Measurements from ENCODE around the gene HEXIM2.

DNA sequence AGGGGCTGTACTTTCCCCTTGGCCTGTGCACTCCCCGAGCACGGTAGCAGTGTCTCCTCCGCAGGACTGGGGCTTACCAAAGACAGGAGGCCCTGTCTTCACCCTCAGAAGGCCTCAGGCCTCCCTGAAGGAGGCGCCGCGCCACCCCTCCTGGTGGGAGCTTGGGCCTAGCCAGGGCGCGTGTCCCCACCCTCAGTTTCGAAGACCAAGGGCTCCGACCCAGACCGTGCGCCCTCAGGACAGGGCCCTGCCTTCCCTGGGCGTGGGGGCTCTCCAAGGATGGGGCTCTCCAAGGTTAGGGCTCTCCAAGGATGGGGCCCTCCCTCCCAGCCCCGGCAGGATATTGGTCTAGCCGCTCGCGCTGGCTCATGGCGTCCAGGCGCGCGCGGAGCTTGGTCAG, 41.1 kb upstream of the HEXIM2 start:
- no peak for TF ChIP-seq TAF1 (IDR thresholded peaks at IDR 0.05; ENCODE audit: borderline replicate concordance, insufficient read depth, low read length)
- no peak for TF ChIP-seq FOXP2 (optimal IDR thresholded peaks at IDR 0.05; ENCODE audit: borderline replicate concordance, extremely low read depth, extremely low read length, insufficient read depth)
- TF ChIP-seq SIN3A (IDR thresholded peaks at IDR 0.05; ENCODE audit: borderline replicate concordance, insufficient read depth, low read length): no peak
